KOPT-K1 (cell line): ENCODE data around the gene WDR12.
"Not testable (repeated sequence)": the region's sequence is repeated elsewhere in the genome, so short reads cannot be mapped to it uniquely, and the experiment has no call there.

Experiments used
- H3K27ac ChIP-seq: fragments of 200-600 bp; sonication (generic); 2 replicates; pipeline ENCODE4 v1.5.1; 2016; ENCODE audit warnings: antibody characterized with exemption, mild to moderate bottlenecking, low read depth, low read length; ENCODE audit not compliant: poor library complexity, severe bottlenecking
- H3K36me3 ChIP-seq: fragments of 200-600 bp; sonication (generic); 2 replicates; pipeline ENCODE4 v1.5.1; 2017; ENCODE audit warnings: antibody characterized with exemption, mild to moderate bottlenecking, low read length, moderate library complexity; ENCODE audit not compliant: insufficient read depth
- H3K9me3 ChIP-seq: fragments of 200-600 bp; sonication (generic); 2 replicates; pipeline ENCODE4 v1.5.1; 2017; ENCODE audit warnings: antibody characterized with exemption, low read length, mild to moderate bottlenecking; ENCODE audit not compliant: insufficient read depth, poor library complexity, severe bottlenecking

Gene WDR12

DNA sequence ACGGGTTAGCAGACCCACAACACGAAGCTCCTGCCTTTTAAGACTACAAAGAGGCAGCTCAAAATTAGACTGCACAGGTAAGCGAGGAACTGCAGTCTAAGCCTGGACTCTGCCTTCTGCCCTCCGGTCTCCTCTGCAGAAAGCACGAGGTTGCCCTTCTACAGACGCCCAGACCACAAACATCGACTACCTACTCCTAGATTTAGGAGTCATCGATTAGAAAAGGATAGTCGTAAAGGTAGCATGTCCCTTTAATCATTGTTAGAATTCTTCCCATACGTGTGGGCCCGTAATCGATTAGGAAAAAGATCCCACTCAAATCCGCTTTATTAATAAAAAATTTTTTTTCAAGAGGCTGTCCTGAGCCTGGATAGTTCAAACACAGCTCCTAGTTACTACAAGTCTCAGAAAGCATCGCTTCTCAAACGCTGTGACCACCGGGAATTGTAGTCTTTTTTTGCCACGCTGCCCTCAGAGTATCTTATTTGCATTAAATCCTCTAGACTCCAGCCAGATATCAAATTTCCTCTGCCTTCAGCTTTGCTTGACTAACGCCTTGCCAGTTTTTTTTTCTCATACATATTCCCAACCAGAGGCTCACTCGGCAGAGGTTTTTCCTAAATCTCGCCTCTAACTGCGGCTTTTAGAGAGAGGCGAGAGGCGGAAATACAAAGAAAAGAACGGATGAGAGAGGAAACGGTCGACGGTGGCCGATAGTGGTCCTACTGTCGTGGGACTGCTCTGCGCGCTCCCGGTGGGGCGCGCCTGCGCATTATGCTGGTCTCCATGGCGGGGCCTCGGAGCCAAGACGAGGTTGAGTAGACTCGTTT is at the start of gene WDR12, which contains the start of gene CARF:
WDR12 (minus strand) TSS at position 162 of the 830 bp plus-strand sequence. CDS start 197 bp downstream, outside the sequence.
CARF (plus strand) TSS at position 764 of the 830 bp plus-strand sequence. CDS start 29,628 bp downstream, outside the sequence.
- Histone ChIP-seq H3K36me3 (peaks cover 9% of the 10 kb centered on the region; the same call in 1 of the 2 replicates), H3K9me3 (no peaks in the 10 kb centered on the region), H3K27ac (peak within 1 kb of the TSS; percentile 89)

DNA sequence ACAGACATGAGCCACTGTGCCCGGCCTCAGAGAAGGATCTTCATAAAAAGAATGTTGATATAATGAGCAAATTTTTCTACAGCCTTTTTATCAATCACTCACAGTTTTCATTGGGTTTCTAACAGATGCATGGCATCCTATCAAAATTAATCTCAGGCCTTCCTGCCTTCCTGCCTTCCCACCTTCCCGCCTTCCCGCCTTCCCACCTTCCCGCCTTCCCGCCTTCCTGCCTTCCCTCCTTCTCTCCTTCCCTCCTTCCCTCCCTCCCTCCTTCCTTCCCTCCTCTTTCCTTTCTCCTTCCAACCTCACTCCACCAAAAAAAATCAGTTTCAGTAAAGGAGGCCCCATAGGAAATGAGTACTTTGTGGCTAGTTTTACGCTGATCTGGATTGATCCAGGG is 49.1 kb upstream of the WDR12 start:
- Histone ChIP-seq H3K36me3 (no peaks in the 10 kb centered on the region; the same call in 1 of the 2 replicates), H3K9me3 (no peaks in the 10 kb centered on the region), H3K27ac (no peak overlapping the region)

GRCh38 chr2:202950592-202950991 is 39.1 kb upstream of the WDR12 start:
- H3K36me3 ChIP-seq = peaks cover under 1% of the 10 kb centered on the region; the same call in 1 of the 2 replicates
- H3K9me3 ChIP-seq = peaks cover 21% of the 10 kb centered on the region
- H3K27ac ChIP-seq = no peak overlapping the region

GRCh38 chr2:202949333-202949732 is 37.9 kb upstream of the WDR12 start:
- not testable (repeated sequence) for H3K27ac ChIP-seq, H3K36me3 ChIP-seq
- H3K9me3 ChIP-seq = peaks cover 24% of the 10 kb centered on the region

- Histone ChIP-seq H3K9me3 (peaks cover 24% of the 10 kb centered on the region), H3K27ac (no peak overlapping the region), H3K36me3 (peaks cover 5% of the 10 kb centered on the region; the same call in 1 of the 2 replicates)
Measured at GRCh38 chr2:202945497-202945896, 34.0 kb upstream of the WDR12 start.

DNA sequence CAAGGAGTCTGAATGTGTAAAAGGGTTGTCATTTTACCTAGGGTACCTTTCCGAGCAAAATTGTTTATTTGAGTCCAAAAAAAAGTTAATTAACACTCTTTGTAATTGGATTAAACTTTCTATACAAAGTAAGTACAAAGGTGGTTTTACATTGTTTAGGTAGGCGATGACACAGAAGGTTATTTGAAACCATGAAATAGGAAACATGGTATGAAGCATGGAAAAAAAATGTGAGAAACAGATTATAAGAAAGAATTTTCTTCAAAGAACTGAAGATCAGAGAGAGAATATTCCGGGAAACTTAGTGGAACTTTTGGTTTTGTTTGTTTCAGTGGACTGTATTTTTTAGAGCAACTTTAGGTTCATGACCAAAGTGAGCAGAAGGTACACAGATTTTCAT is 33.3 kb upstream of the WDR12 start:
- Histone ChIP-seq H3K9me3 (peaks cover 24% of the 10 kb centered on the region), H3K27ac (no peak overlapping the region), H3K36me3 (peaks cover 5% of the 10 kb centered on the region; the same call in 1 of the 2 replicates)

GRCh38 chr2:202944408-202944807 is 32.9 kb upstream of the WDR12 start:
- Histone ChIP-seq H3K27ac (no peak overlapping the region), H3K9me3 (peaks cover 24% of the 10 kb centered on the region), H3K36me3 (peaks cover 5% of the 10 kb centered on the region; the same call in 1 of the 2 replicates)

DNA sequence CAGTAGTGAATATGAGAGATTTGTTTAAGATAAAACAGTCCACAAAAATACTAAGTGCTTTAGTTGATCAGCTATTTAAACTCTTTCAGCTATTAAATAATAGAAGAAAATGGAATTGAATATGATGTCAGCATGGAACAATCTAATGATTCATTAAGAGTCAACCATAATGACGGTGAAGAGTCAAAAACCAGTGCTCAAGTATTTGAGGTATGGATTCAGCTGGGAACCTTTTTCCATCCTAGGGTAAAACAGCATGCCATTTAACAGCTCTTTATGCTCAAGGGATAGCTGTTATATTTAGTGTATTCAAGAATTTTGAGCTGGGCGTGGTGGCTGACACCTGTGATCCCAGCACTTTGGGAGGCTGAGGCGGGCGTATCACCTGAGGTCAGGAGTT is 30.3 kb upstream of the WDR12 start:
- H3K27ac ChIP-seq = no peak overlapping the region

DNA sequence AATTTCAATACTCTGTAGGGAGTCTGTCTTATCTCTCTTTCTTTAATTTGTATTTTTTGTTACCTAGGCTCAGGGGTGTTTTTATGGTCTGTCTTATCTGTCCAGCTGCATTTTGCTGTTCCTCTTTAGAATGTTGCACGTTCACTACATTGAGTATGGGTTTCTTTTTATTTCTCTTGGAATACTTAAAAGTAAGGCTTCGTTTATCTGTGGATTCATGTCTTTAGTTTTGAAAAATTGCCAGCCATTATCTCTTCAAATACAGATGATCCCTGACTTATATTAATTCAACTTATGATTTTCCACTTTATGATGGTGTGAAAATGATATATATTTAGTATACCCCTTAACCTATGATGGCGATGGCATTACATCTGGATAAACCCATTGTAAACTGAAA is 27.5 kb upstream of the WDR12 start:
- H3K9me3 ChIP-seq = no peaks in the 10 kb centered on the region
- 0 out of 2 replicates have a peak, but pooled peaks cover 5% of the 10 kb centered on the region for H3K36me3 ChIP-seq
- no peak overlapping the region for H3K27ac ChIP-seq

More for the DNA sequence above, 30.3 kb upstream of the WDR12 start:
- peaks cover 10% of the 10 kb centered on the region; the same call in 1 of the 2 replicates for H3K36me3 ChIP-seq
- H3K9me3 ChIP-seq = peaks cover 7% of the 10 kb centered on the region

DNA sequence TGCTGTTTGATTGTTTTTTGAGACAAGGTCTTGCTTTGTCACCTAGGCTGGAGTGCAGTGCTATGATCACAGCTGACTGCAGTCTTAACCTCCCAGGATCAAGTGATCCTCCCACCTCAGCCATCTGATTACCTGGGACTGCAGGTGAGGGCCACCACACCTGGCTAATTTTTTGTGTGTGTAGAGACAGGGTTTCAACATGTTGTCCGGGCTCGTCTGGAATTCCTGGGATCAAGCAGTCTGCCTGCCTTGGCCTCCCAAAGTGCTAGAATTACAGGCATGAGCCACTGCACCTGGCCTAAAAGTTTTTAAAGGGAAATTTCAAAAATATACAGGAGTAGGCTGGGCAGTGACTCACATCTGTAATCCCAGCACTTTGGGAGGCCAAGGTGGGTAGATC is 23.0 kb upstream of the WDR12 start:
- 0 out of 2 replicates have a peak, but pooled peaks cover 15% of the 10 kb centered on the region for H3K36me3 ChIP-seq
- no peak overlapping the region for H3K27ac ChIP-seq
- peaks cover 7% of the 10 kb centered on the region for H3K9me3 ChIP-seq

- Histone ChIP-seq H3K27ac (no peak overlapping the region), H3K36me3 (0 out of 2 replicates have a peak, but pooled peaks cover 15% of the 10 kb centered on the region), H3K9me3 (peaks cover 7% of the 10 kb centered on the region)
Measured at GRCh38 chr2:202933958-202934357, 22.5 kb upstream of the WDR12 start.

DNA sequence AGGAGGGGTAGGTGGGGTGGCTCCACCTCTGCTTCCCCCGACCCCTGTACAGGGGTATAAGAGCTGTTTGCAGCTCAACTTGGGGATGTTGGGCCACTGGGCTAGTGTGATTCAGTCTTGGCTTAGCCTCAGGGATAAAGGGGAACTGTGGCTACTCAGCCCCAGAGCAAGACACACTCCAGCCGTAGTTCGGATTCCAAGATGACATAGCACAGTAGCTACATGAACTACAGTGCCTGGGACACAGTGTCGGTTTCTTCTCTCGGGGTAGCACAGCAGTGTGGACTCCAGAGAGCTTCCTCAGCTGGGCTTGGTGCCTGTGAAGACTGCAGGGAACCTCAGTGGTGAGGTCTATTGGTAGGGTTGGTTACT is 21.7 kb upstream of the WDR12 start:
- Histone ChIP-seq H3K36me3 (0 out of 2 replicates have a peak, but pooled peaks cover 10% of the 10 kb centered on the region), H3K27ac (no peak overlapping the region), H3K9me3 (peaks cover 7% of the 10 kb centered on the region)

DNA sequence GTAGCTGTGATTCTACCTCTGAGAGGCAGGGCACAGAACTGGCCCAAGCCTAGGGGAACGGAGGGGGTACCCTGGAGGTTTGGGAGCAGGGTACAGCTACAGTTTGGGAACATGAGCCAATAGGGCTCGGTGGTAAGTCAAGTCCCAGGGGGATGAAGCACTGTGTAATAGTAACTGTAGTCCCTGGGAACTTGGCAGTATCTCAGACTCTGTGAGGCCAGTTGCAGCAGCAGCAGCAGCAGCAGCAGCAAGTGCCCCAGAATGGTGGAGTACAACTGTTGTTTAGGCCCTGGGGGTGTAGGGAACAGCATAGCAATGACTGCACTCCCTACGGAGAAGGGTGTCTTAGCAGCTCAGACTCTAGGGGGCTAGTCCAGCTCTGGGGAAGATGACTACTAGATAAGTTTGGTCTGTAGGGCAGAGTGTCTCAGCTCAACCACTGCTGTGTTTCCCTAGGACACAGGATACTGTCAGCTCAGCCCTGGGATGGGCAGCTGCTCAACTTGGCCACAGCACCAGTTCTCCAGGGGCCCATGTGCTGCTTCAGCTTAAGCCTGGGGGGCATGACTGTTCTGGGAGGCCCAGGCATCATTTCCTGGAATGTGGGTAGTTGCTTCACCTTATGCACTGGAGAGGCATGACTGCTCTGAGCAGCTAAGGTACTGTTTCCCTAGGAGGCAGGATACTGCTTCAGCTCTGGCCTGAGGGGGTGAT is 21.1 kb upstream of the WDR12 start:
- H3K36me3 ChIP-seq = 0 out of 2 replicates have a peak, but pooled peaks cover 10% of the 10 kb centered on the region
- H3K27ac ChIP-seq = no peak overlapping the region
- H3K9me3 ChIP-seq = peaks cover 7% of the 10 kb centered on the region

- H3K9me3 ChIP-seq = peaks cover 6% of the 10 kb centered on the region
- H3K27ac ChIP-seq = no peak overlapping the region
- no peaks in the 10 kb centered on the region; the same call in 1 of the 2 replicates for H3K36me3 ChIP-seq
Measured at GRCh38 chr2:202918860-202919259, 7.4 kb upstream of the WDR12 start.
